SKM-1 (cell line): Measurements from ENCODE around the gene TTC28.
"Not testable (repeated sequence)": the region's sequence is repeated elsewhere in the genome, so short reads cannot be mapped to it uniquely, and the experiment has no call there.

ENCODE experiments used
- DNase-seq: peaks from one replicate; lab custom pipeline; 2025; ENCODE audit not compliant: unreplicated experiment; lab: John Stamatoyannopoulos, UW

TTC28 gene

DNA sequence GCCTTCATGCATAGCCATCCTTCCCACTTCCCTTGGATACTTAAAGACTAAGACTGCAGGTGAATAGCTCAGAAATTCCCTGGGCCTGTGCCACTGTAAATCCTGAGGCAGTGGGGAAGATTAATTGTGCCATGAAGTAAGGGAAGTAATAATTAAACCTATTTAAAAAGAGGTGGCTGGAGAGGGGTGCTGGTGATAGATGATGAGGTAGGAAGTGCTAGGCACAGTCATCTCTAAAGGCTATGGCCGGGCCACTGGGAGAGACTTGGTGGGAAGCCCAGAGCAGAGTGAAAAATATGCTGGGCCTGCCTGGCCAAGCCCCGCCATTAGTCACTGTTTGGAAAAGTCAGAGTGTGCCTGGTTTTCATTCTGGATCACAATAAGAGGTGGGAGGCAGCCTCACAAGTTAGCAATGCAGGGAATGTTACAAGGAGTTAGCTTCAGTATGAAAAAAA lies 563.4 kb downstream of the TTC28 start:
- no peak for DNase-seq

DNA sequence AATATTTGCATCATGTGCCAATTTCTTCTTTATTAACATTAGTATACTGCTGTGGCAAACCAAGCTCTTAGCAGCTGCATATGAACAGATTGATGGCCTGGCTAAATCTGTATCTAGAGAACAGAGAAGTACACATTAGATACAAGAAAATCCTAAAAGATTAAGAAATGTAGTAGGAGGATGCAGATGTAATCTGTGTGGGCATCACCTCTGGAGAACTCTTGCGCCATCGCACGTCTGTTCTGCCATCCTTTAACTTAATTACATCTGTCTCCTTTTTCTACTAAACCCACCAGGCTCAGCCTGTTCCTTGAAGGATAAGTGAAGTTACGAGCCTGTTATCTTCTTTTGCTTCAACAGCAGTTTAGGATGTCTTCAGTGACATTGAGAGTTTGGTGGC lies 564.2 kb downstream of the TTC28 start:
- no peak for DNase-seq

DNA sequence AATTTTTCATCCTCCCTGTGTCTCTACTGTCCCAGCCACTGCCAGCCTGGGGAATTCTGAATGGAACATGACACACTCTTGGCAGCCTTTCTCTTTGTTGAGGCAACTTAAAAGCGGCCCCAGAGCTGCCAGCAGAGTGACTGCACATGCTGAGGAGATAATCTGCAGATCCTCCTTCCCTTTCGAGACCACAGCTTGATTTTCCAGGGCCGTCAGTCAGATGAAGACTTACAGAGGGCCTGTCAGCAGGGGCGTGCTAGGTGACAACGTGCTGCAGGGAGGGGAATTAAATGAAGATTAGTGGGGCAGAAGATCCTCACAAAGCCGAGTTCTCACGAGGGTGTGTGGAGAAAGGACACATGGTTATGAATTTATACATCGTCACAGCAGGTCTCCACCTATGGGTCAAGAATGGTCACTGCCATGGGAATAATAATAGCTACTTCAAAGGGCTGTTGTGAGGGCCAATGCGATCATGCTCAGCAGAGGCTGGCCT lies 567.0 kb downstream of the TTC28 start:
- DNase-seq = peak; percentile 7

DNA sequence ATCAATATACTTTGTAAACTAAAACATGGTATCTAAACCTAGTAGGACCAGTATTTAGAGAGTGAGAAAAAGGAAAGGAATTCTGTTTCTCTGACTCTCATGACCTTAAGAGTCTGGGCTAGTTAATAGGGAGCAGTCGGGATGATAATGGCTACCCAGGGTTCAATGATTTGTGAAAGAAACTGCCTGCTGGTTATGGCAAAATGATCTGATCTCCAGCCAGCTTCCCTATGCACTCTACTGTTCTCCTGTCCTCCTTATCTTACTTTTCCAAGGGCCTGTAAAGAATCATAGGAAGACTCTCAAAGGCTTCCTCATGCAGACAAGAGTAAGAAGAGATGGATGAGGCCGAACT lies 567.5 kb downstream of the TTC28 start:
- DNase-seq = no peak

DNA sequence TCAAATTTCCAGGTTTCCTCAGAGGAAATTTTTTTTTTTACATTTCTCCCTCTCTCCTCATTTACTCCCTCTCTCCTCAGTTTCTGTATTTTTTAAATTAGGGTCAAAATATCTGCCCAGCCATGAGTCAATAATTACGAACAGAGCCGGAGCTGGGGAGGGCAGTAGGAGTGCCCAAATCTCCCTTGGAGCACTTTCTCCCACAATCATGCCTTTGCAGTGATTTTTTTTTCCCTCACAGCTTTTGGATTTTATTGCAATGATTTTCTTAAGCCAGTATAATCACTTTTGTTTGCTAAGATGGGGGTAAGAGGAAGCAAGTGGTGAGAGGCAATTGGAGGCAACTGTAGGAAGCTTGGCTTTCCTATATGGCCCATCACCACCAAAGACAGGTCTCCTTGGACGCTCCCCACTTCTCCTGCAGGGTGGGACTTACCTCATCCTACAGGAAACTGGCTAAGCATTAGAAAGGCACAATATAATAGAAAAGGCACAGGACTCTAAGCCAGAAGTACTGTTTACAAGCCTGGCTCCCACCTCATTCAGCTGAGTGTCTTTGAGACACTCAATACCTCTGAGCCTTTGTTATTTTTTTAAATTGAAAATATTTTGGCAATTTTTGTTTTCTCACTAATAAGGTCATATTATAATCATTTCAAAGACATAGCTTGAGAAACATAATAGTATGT lies 568.0 kb downstream of the TTC28 start:
- DNase-seq = no peak

DNA sequence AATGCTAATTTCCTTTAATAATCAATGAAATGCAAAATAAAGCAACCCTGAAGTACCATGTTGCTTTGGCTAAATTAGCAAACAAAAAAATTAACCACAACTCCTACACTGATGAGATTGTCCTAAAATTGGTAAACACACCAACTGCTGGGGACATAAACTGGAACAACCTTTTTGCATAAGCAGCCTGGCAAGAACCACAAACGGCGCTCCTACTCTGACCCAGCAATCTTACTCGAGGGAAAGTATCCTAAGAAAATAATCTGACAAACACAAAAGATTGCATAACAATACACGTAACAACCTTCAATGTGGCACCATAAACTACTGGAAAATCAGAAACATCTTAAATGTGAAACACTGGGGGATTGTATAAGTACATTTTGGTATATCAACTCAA lies 570.8 kb downstream of the TTC28 start:
- DNase-seq = no peak

DNA sequence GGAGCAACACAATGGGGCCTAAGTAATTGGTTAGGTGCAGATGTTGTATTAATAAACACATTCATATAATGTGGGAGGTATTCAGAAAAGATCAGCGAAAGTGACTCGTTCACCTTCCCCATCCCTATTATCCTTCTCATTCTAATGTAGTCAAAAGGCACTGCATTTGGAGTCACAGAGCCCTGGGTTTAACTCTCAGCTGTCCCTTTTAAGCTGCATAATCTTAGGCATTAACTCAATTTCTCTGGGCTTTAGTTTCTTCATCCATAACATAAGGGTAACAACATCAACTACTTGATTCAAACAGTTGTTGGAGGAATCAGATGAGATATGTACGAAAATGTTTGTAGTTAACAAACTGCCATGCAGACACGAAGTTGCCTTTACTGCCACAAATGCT lies 573.0 kb downstream of the TTC28 start:
- DNase-seq = no peak

DNA sequence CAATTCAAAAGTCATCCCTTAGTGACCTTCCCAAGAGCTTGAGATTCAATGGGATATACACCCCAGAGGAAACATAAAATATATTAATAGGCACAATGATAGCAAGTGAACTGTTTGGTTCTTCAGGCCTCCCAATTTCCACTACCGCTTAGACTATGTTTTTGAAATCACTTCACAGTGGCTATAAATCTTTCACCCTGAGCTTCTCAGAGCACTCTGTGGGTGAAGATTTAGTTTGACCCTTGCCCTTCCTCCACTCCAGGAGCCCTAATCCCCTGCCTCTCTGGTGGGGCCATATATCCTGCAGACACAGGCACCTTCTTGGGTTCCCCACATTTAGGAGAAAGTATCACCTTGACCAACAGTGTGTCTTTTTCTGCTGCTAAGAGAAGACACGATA lies 573.7 kb downstream of the TTC28 start:
- DNase-seq = no peak

DNA sequence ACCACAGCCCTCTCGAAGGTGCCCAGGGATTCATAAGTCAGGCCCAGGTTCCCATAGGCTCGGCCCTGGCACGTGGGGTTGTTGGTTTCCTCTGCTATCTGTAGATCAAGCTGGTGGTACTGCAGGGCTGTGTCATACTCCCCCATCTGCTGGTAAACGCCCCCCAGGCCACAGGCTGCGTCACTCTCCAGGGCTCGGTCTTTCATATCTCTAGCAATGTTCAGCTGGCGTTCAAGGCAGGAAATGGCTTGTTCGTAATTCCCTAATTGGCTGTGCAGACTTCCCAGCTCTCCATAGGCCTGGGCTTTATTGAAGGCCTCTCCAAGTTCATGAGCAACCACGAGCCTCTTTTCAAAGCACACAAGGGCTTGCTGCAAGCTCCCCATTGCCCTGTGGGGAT lies 574.2 kb downstream of the TTC28 start:
- DNase-seq = no peak

DNA sequence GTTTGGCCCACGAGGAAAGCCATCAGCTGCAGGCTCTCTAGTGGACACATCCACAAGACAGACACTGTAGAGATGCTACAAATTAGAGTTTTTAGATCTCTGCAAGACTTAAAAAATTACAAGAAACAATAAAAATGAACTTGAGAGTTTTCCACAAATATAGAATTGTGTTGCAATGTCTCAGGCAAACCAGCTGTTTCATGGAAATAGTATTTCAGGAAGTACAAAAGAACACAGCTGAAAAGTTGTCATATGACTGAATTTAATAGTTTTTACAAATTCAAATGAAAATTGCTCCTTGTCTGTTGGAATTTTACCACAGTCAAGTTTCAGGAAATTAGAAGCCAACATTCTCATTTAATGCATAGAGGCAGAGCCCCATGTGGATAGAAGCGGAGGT lies 576.0 kb downstream of the TTC28 start:
- no peak for DNase-seq

DNA sequence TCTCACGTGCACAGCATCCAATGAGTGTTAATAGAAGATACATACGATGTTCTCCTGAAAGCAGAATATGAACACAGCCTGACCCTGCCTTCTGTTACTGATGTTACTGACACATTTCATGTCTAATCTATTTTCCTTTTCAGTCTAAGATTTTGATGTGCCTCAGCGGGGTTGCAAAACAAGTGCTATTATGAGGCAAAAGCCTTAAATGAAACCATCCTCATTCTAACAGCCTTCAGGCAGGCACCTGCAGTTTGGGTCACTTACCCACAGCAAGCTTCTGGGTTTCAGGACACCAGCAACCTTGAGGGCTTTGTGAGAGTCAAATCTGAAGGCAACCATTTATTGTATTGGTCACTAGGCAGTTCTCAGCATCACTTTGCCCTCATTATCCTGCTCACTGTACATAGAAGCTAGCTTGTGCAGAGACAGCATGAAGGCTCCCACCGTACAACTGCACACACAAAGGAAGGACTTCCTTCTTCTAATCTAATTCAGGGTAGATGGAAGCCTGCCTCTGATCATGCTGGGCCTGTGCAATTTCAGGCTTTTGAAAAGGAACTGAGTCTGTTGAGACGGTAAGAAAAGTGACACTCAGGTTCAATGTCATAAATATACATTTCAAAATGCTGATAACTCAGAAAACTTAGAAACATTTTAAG lies 577.4 kb downstream of the TTC28 start:
- no peak for DNase-seq

DNA sequence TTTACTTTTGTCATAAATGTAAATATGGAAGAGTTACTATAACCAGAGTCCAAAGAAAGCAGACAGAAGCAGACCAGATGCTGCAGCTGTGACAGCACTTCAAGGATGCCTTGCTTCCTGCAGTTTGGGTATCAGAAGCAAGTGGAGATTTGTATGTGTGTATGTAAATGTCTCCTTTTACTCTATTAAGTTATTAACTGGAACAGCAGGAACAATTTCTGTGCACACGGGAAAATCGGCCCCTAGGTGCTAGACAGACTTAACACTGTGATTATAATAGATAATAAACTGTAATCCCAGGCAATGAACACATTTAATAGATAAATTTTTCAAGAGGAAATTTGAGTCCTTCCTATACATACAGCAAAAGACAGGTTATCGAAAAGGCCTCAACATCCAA lies 582.0 kb downstream of the TTC28 start:
- DNase-seq = no peak

DNA sequence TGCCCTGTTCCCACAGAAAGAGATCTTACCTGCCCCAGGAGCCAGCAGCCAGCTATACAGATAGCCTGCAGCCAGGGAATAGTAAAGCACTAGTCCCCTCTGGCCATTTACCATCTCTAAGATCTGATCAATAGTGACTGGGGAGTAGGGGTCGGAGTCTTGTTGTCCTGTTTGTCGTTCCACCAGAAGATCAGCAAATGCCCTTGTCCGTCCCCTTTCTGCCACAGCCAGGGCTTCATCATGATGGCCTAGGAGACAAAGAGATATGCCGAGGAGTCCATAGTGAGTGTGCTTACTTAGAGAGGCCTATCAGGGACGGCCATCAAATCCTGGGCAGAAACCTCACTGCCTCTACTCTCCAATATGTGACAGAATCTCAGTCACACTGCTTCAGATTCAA lies 583.5 kb downstream of the TTC28 start:
- no peak for DNase-seq

DNA sequence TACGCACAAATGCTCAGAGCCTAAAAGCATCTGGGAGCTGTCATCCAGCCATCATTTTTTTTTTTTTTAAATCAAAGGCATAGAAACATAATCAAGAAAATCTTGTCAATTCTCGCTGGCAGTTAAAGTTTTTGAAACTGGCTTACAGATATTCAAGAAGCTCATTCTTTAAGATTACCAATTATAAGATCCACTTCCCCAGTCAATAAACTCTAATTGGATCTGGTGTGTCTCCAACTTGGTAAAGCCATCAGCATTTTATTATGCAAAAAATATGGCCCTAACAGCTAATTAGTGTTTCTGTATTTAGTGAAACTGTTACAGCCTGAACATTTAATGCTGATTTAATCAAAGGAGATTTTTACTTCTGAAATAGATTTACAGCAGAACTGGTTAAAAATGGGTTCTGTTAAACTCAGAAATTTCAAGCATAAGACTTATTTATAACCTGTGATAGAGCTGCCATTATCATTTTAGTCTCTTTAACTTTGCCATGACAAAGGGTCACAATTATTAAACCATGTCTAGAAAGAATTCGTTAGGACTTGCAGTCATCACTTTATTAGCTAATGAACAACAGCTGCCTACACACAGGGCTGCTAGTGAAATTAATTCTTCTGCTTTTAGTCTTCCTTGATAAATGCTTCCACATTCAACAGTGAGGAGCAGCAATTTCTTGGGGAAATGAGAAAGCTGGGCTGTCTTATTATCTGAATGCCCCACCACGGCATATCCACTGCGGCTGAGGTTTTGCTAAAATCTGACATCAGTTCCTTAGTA lies 584.1 kb downstream of the TTC28 start:
- no peak for DNase-seq

DNA sequence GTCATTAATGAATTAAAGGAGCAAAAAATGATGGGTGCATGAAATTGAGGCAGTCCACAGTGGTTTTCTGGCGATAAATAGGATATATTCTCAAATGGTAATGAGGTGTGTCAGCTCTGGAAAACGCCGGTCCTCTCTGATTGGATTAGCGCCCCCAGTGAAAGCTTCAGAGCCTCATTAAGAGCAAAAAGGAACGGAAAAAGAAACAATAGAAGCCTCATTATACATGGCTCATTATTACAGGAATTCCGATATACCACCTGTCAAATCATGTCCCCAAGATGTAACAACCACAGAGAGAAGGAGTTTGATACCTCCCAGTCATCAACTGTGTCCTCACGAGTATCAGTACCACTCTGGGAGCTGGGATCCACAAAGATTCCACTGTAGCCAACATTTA lies 584.9 kb downstream of the TTC28 start:
- no peak for DNase-seq

DNA sequence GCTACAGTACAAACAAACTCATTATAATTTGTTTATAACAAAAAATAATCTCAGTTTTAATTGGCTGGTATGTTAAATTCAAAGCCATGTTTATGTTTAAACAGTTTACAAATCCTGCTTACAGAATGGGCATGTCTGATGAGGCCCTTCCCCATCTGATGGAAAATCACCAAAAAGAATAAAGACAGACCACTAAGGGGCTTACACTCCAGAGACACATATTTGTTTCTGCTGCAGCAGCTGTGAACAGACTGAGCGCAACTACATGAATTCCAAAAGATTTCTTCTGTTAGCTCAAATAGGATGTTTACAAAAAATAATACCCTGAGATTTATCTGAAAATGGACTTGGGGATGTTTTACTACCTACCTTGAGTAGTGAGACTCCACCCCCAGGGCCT lies 585.9 kb downstream of the TTC28 start:
- DNase-seq = no peak

DNA sequence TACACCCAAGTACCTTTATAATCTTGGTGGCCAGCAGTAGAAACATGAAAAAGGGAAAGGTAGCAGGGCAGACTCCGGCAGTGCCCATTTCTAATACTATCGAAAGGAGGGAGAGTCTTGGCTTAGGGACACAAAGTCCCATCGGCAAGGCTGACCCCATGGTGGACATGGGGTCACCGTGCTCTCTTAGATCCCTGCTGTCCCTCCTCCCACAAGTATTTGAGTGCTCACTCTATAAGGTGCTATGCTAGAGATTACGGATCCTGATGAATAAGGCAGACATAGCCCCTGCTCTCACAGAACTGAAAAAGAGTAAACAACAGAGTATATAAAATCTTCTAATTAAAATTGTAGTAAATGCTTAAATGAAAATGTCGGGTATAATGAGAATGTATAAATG lies 588.2 kb downstream of the TTC28 start:
- no peak for DNase-seq

DNA sequence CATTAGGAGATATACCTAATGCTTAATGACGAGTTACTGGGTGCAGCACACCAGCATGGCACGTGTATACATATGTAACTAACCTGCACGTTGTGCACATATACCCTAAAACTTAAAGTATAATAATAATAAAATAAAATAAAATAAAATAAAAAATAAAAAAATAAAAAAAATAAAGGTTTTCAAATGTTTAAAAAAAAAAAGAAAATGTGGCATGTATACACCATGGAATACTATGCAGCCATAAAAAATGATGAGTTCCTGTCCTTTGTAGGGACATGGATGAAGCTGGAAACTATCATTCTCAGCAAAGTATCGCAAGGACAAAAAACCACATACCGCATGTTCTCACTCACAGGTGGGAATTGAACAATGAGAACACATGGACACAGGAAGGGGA lies 590.1 kb downstream of the TTC28 start:
- not testable (repeated sequence) for DNase-seq

DNA sequence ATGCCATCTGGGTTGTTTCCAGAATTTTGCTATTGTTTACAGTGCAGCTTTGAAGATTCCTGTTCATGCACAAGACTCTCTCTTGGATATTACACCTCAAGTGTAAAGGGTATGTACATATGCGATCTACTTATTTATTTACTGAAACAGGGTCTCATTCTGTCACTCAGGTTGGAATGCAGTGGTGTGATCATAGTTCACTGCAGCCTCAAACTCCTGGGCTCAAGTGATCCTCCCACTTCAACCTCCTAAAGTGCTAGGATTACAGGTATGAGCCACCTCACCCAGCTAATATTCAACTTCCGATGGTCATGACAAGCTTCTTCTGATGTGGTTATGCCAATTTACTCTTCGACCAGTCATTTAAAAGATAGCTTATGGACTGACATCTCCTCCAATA lies 602.5 kb downstream of the TTC28 start:
- DNase-seq = no peak

DNA sequence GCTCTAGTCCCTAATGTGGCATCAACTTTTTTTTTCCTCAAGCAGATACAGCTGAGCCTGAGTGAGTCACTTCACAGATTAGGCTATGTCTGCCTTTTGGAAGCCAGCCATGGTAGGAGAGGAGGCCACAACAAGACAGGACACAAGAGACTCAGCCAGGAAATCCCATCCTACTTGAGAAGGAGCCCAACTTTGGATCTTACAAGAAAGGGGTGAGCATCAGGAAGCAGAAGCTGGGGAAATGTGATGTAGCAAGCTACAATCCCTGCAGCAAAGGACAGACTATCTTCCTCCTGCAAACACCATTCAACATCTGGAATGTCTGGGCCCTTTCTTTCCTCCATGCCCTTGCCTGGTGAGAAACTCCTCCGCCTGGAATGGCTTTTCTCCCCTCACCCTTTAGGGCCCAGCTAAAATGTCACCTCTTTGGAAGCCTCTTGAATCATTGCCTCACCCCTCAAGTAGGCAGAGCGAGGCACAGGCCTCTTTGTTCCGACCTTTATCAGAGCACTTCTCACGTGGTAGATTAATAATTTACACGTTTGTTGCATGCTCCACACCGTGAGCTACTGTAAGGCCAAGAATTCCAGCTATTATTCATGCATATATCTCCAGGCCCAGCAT lies 604.2 kb downstream of the TTC28 start:
- no peak for DNase-seq

DNA sequence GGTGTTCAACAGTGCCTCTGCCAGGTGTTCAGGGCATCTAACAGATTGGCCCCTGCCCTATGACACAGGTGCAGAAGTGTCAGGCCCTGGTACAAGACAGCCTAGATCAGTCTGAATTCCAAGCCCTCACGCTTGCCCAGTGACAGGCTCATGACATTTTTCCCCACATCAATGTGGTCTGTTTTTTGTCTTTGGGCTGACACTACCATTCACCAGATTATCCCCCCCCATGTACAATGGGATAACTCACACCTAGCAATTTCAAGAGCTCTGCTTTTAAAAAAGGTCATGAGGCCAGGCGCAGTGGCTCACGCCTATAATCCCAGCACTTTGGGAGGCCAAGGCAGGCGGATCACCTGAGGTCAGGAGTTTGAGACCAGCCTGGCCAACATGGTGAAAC lies 605.1 kb downstream of the TTC28 start:
- DNase-seq = no peak

DNA sequence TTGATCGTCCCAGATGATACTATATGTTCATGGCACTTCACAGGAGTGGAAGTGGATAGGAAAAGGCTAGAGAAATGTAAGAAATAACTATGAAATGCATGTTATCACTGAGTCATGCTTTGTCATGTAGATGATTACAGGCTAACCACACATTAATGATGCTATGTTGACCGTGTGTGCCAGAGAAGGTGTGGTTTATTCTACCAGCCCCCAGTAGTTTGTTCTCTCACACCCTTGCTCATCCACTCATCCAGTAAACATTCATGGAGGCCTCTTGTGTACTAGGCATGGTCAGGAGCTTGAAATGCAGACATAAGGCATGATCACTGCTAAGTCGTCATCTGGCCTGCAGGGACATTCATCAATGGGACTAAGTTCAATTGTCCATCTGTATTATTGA lies 607.6 kb downstream of the TTC28 start:
- DNase-seq = no peak
